Endometrial microvascular endothelial cells (primary cell): ENCODE data around the gene PPP1R13B. TPM values are rescaled to one million over a fixed set of nuclear protein-coding genes. Genes with fewer than 3 reads are reported as not detected.

Experiments
- in situ Hi-C: cut with HindIII; loops from 2 replicates; pipeline ENCODE4 v1.10.0; 2017; ENCODE audit warnings: low sequenced_read_pairs, low pct_unique_long_range_greater_than_20kb; ENCODE audit errors: inconsistent ontology term
- total RNA-seq: library from RNA; depleted of rRNA; stranded (reverse); fragments of >200 nt; gene quantifications from one replicate; pipeline ENCODE4 v1.2.3, GENCODE V29; 2015; ENCODE audit errors: inconsistent ontology term

PPP1R13B gene
- total RNA-seq, 1 donor from 2014 or later = 13.1 TPM

GRCh38 chr14:103726474-103726873, 120.9 kb downstream of the PPP1R13B start:
- in situ Hi-C loops = no loop called here

GRCh38 chr14:103725739-103726395, 121.5 kb downstream of the PPP1R13B start:
- in situ Hi-C loops = no loop called here

GRCh38 chr14:103725001-103725682, 122.2 kb downstream of the PPP1R13B start:
- in situ Hi-C loops = no loop called here

- in situ Hi-C loops = no loop called here
Measured at GRCh38 chr14:103724116-103724515, 123.3 kb downstream of the PPP1R13B start.

GRCh38 chr14:103723748-103724081, 123.7 kb downstream of the PPP1R13B start:
- in situ Hi-C loops = no loop called here

GRCh38 chr14:103721334-103722120, 125.8 kb downstream of the PPP1R13B start:
- in situ Hi-C loops = no loop called here

- in situ Hi-C loops = no loop called here
Measured at GRCh38 chr14:103719751-103720150, 127.6 kb downstream of the PPP1R13B start.

- in situ Hi-C loops = no loop called here
Measured at GRCh38 chr14:103718572-103718971, 128.8 kb downstream of the PPP1R13B start.

- in situ Hi-C loops = no loop called here
Measured at GRCh38 chr14:103716899-103717411, 130.4 kb downstream of the PPP1R13B start.

GRCh38 chr14:103716091-103716801, 131.1 kb downstream of the PPP1R13B start:
- in situ Hi-C loops = no loop called here

GRCh38 chr14:103715052-103716000, 132.0 kb downstream of the PPP1R13B start, which contains the start of the genes XRCC3 and ZFYVE21:
Gene XRCC3, minus strand, starts transcription at chr14:103715451. Its CDS starts 4,364 bp downstream, at chr14:103711087.
Gene ZFYVE21, plus strand, starts transcription at chr14:103715810. Its CDS starts 32 bp downstream, at chr14:103715842.
- in situ Hi-C loops = no loop called here

GRCh38 chr14:103714063-103714724, 133.2 kb downstream of the PPP1R13B start:
- in situ Hi-C loops = no loop called here

- in situ Hi-C loops = no loop called here
Measured at GRCh38 chr14:103713304-103714062, 133.9 kb downstream of the PPP1R13B start.

- in situ Hi-C loops = no loop called here
Measured at GRCh38 chr14:103712633-103713247, 134.6 kb downstream of the PPP1R13B start.

GRCh38 chr14:103711516-103712431, 135.6 kb downstream of the PPP1R13B start:
- in situ Hi-C loops = no loop called here
